Naive B cell (primary cell): ENCODE measurements around the gene PPP1R3G. TPM values are rescaled to one million over a fixed set of nuclear protein-coding genes. Genes with fewer than 3 reads are reported as not detected.
A peak's percentile ranks its signal among the peaks of the same experiment; 100 is the strongest.

Experiments used
- ATAC-seq, 2 donors: fragments of 150-1000 bp; cut with Tn5 transposase; 2 replicates each; pipeline ENCODE4 v1.10.0; 2021; ENCODE audit warnings: low read depth in 2 of 2, mild to moderate bottlenecking in 2 of 2, moderate library complexity in 2 of 2
- DNase-seq: peaks from one replicate; pipeline ENCODE4 v3.0.0; 2022
- H3K27ac Mint-ChIP-seq, 6 donors: one replicate each; pipeline ENCODE4 v1.8.0; 2020 to 2022; ENCODE audit warnings: mild to moderate bottlenecking in 6 of 6, mixed read lengths in 6 of 6, moderate library complexity in 5 of 6, inconsistent platforms in 2 of 6
- H3K27me3 Mint-ChIP-seq, 3 donors: one replicate each; pipeline ENCODE4 v1.8.0; 2021 to 2022; ENCODE audit warnings: mixed read lengths in 3 of 3, mild to moderate bottlenecking in 1 of 3
- H3K36me3 Mint-ChIP-seq, 2 donors: one replicate each; pipeline ENCODE4 v1.8.0; 2020 to 2022; ENCODE audit warnings: mixed read lengths in 2 of 2, inconsistent platforms in 1 of 2, mild to moderate bottlenecking in 1 of 2
- H3K4me1 Mint-ChIP-seq, 3 donors: one replicate each; pipeline ENCODE4 v1.8.0; 2020 to 2022; ENCODE audit warnings: mixed read lengths in 3 of 3, inconsistent platforms in 1 of 3, mild to moderate bottlenecking in 1 of 3, moderate library complexity in 1 of 3
- H3K4me3 Mint-ChIP-seq, 8 donors: one replicate each; pipeline ENCODE4 v1.8.0; 2020 to 2022; ENCODE audit warnings: mild to moderate bottlenecking in 8 of 8, mixed read lengths in 8 of 8, moderate library complexity in 8 of 8, inconsistent platforms in 2 of 8
- H3K9me3 Mint-ChIP-seq, 7 donors: one replicate each; pipeline ENCODE4 v1.8.0; 2020 to 2022; ENCODE audit warnings: mixed read lengths in 7 of 7, mild to moderate bottlenecking in 5 of 7, inconsistent platforms in 2 of 7, moderate library complexity in 1 of 7
- polyA plus RNA-seq, 6 donors: library from polyadenylated mRNA; unstranded; fragments of 300-500 nt; fragmentation: Illumina TruSeq; gene quantifications; one replicate each; pipeline ENCODE4 v1.2.3, GENCODE V29; 2021; ENCODE audit warnings: low read depth in 6 of 6

Gene PPP1R3G
- polyA plus RNA-seq, 6 donors from 2014 or later = 0.11 TPM; not detected in 4

GRCh38 chr6:5104667-5105066 lies 19.5 kb downstream of the PPP1R3G start:
- Mint-ChIP-seq H3K27me3 (no peaks in the 10 kb centered on the region), H3K4me1 (no peaks in the 10 kb centered on the region), H3K9me3 (peaks cover 0 to 1% (median 0%) of the 10 kb centered on the region in 7 donors), H3K27ac (peak overlapping the region in 1 of 6 donors; percentile 48), H3K36me3 (no peaks in the 10 kb centered on the region), H3K4me3 (no peak overlapping the region)
- DNase-seq (no peak), ATAC-seq (no peak)

DNA sequence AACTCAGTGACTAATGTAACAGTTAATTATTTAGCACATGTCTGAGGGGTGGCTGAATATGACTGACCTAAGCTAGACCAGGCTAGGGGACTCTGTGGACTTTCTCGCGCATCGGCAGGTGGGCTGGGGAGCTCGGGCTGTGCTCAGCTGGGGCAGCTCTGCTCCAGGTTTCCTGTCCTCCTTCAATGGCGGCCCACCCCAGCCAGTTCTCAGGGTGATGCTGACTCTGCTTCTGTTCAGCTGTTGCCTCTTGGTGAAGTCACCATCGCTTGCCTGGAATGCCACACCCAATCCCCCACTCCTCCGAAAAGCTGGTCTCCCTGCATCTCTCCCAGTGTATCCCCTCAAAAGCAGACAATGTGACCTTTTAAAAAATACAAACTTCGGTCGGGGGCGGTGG lies 20.0 kb downstream of the PPP1R3G start:
- no peak for ATAC-seq
- H3K27ac Mint-ChIP-seq = peak overlapping the region in 1 of 6 donors; percentile 5
- no peaks in the 10 kb centered on the region for H3K4me1 Mint-ChIP-seq
- H3K4me3 Mint-ChIP-seq = no peak overlapping the region
- no peaks in the 10 kb centered on the region for H3K27me3 Mint-ChIP-seq
- H3K9me3 Mint-ChIP-seq = peaks cover 0 to 1% (median 0%) of the 10 kb centered on the region in 7 donors
- peaks cover under 1 to 2% of the 10 kb centered on the region in 2 donors for H3K36me3 Mint-ChIP-seq
- no peak for DNase-seq

DNA sequence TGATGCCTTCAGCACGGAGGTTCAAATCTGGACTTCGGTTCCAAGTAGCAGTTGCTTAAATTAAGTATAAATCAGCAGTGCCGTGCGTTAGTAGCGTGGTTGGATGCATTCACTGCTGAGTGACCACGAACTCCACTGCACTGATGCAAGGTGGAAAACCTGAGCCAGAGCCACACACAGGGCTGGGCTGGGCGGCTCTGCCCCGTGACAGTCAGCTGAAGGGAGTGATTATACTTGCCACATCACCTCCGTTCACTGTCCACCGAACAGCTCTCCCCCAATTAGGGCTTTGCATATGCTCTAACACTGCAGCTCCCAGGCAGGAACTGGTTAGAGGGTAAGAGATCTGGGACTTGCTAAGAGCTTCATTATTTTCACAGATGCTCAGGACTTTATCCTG lies 22.2 kb downstream of the PPP1R3G start:
- no peaks in the 10 kb centered on the region for H3K27me3 Mint-ChIP-seq
- H3K4me3 Mint-ChIP-seq = no peak overlapping the region
- peaks cover 7 to 11% of the 10 kb centered on the region in 2 donors for H3K36me3 Mint-ChIP-seq
- no peak for ATAC-seq
- H3K27ac Mint-ChIP-seq = no peak overlapping the region
- no peaks in the 10 kb centered on the region for H3K4me1 Mint-ChIP-seq
- no peak for DNase-seq
- no peaks in the 10 kb centered on the region for H3K9me3 Mint-ChIP-seq

GRCh38 chr6:5108068-5108467 lies 22.9 kb downstream of the PPP1R3G start:
- Mint-ChIP-seq H3K27ac (peak overlapping the region in 2 of 6 donors; percentile 55 to 72), H3K9me3 (no peaks in the 10 kb centered on the region), H3K36me3 (peaks cover 11 to 14% of the 10 kb centered on the region in 2 donors), H3K4me1 (no peaks in the 10 kb centered on the region), H3K27me3 (no peaks in the 10 kb centered on the region), H3K4me3 (no peak overlapping the region)
- ATAC-seq = no peak
- DNase-seq = no peak

DNA sequence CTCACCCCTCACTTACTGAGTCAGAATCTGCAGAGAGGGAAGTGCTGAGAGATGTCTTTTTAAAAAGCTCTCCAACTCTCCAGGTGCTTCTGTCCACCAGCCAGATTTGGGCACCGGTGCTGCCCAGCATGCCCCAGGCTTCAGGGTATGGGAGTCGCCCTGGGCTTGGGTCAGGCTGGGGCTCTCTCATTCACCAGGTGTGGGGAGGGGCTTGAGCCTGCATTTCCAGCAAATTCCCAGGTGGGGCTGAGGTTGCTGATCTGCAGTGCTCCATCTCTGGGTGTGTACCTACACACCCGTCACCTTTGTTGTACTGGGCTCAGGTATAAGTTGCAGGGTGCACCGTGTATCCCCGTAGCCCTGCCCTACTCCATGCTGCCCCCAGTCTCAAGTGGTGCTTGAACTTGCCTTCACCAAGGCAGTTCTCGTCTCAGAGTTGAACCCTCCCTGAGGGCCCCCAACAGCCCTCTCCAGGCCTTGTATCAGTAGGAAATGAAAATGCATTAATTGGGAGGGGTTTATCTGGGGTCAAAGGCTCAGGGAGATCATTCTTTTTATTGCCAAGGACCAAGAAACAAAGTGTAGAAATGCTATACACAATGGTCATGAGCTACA lies 23.5 kb downstream of the PPP1R3G start:
- peaks cover 11 to 14% of the 10 kb centered on the region in 2 donors for H3K36me3 Mint-ChIP-seq

DNA sequence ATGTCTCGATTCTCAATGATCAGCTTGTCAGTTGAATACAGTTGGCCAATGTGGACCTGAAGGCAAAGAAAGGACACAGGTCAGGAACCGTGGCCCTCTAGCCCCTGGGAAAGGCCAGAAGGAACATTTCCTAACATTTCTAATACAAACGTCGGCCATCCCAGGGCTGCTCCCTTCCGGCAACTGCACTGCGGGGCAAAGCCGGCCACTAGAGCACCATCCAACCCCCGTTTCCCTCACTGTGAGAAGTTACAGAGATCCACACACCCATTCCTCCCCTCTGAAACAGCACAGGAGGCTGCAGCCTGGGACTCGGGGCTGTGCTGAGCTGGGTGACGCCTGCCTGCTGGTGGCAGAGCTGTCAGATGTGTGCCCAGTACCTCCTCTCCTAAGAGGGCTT lies 24.3 kb downstream of the PPP1R3G start:
- DNase-seq = no peak
- H3K4me1 Mint-ChIP-seq = no peaks in the 10 kb centered on the region
- no peak overlapping the region for H3K27ac Mint-ChIP-seq
- no peaks in the 10 kb centered on the region for H3K9me3 Mint-ChIP-seq
- no peaks in the 10 kb centered on the region for H3K27me3 Mint-ChIP-seq
- ATAC-seq = no peak
- H3K36me3 Mint-ChIP-seq = peaks cover 11 to 14% of the 10 kb centered on the region in 2 donors
- no peak overlapping the region for H3K4me3 Mint-ChIP-seq

More for the DNA sequence above, 23.5 kb downstream of the PPP1R3G start:
- Mint-ChIP-seq H3K9me3 (no peaks in the 10 kb centered on the region), H3K27ac (no peak overlapping the region), H3K4me3 (no peak overlapping the region), H3K27me3 (no peaks in the 10 kb centered on the region), H3K4me1 (no peaks in the 10 kb centered on the region)
- no peak for ATAC-seq
- no peak for DNase-seq

- DNase-seq (no peak), ATAC-seq (no peak)
- H3K9me3 Mint-ChIP-seq = no peaks in the 10 kb centered on the region
- peaks cover 11 to 14% of the 10 kb centered on the region in 2 donors for H3K36me3 Mint-ChIP-seq
- H3K4me3 Mint-ChIP-seq = no peak overlapping the region
- no peak overlapping the region for H3K27ac Mint-ChIP-seq
- no peaks in the 10 kb centered on the region for H3K4me1 Mint-ChIP-seq
- no peaks in the 10 kb centered on the region for H3K27me3 Mint-ChIP-seq
Observed at GRCh38 chr6:5110246-5110645, 25.1 kb downstream of the PPP1R3G start.

DNA sequence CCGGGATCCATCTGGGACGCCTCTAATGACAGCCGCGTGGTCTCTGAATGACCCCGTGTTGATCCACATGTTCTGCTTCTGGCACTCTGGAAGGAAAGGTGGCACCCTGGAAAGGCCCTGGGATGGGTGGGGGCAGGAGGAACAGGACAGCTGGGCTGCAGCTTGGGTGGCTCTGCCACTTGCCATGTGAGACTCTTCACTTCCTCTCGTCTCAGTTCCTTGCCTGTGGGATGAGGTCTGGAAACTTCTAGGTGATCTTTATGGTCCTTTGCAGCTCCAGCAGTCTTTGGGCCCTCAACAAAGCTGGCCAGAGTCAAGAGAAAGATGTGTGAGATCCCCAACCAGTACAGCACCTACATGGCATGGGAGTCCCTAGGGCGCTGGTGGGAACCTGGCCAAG lies 26.5 kb downstream of the PPP1R3G start:
- peaks cover 11 to 14% of the 10 kb centered on the region in 2 donors for H3K36me3 Mint-ChIP-seq
- H3K27ac Mint-ChIP-seq = no peak overlapping the region
- H3K27me3 Mint-ChIP-seq = no peaks in the 10 kb centered on the region
- H3K4me1 Mint-ChIP-seq = peaks cover 0 to 6% (median 3%) of the 10 kb centered on the region in 3 donors
- DNase-seq (no peak), ATAC-seq (no peak)
- no peak overlapping the region for H3K4me3 Mint-ChIP-seq
- H3K9me3 Mint-ChIP-seq = no peaks in the 10 kb centered on the region

DNA sequence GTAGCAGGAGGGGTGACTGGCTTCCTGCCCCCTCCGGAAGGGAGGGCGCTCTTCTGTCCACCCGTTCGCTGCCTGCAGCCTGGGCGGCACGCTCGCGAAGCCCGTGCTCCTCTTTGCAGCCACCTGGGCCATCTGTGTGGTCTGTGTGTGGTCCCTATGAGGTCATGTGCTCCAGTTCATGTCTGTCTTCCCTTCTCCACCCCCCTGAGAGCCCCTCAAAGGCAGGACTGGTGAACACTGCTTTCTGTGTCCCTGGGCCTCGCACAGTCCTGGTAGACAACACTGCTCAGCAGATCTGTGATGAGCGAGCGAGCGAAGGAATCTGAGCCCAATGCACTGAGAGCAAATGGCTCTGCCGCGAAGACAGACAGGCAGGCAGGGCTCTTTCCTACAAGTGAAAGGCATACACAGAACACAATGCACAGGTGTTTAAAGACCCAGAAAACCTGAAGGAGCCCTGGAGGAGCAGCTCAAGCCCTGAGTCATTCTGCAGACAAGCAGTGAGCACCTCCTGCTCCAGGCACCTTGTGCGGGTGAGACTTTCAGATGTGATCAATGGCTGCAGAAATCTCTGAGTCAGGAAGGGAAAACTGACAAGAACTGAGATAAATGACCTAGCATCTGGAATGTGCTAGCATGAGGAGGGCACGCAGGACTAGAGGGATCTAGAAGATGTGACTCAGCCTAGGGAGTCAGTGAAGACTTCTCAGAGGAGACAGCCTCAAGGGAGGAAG lies 27.1 kb downstream of the PPP1R3G start:
- Mint-ChIP-seq H3K36me3 (peaks cover 11 to 14% of the 10 kb centered on the region in 2 donors), H3K27ac (peak overlapping the region in 1 of 6 donors; percentile 45), H3K4me3 (no peak overlapping the region), H3K9me3 (no peaks in the 10 kb centered on the region), H3K4me1 (peaks cover 0 to 6% (median 3%) of the 10 kb centered on the region in 3 donors), H3K27me3 (no peaks in the 10 kb centered on the region)
- DNase-seq (no peak), ATAC-seq (no peak)

- H3K4me3 Mint-ChIP-seq = no peak overlapping the region
- no peaks in the 10 kb centered on the region for H3K9me3 Mint-ChIP-seq
- H3K27me3 Mint-ChIP-seq = no peaks in the 10 kb centered on the region
- no peak overlapping the region for H3K27ac Mint-ChIP-seq
- peaks cover 11 to 14% of the 10 kb centered on the region in 2 donors for H3K36me3 Mint-ChIP-seq
- H3K4me1 Mint-ChIP-seq = peaks cover 0 to 6% (median 3%) of the 10 kb centered on the region in 3 donors
- ATAC-seq (no peak), DNase-seq (no peak)
Observed at GRCh38 chr6:5113096-5113495, 28.0 kb downstream of the PPP1R3G start.

GRCh38 chr6:5115168-5115567 lies 30.0 kb downstream of the PPP1R3G start:
- ATAC-seq (no peak), DNase-seq (no peak)
- no peak overlapping the region for H3K4me3 Mint-ChIP-seq
- peak overlapping the region in 1 of 6 donors; percentile 33 for H3K27ac Mint-ChIP-seq
- H3K27me3 Mint-ChIP-seq = no peaks in the 10 kb centered on the region
- no peaks in the 10 kb centered on the region for H3K9me3 Mint-ChIP-seq
- peaks cover 13 to 16% of the 10 kb centered on the region in 2 donors for H3K36me3 Mint-ChIP-seq
- peaks cover 0 to 6% (median 3%) of the 10 kb centered on the region in 3 donors for H3K4me1 Mint-ChIP-seq

- ATAC-seq (no peak), DNase-seq (no peak)
- Mint-ChIP-seq H3K27ac (no peak overlapping the region), H3K27me3 (no peaks in the 10 kb centered on the region), H3K4me1 (peaks cover 0 to 6% (median 3%) of the 10 kb centered on the region in 3 donors), H3K36me3 (peaks cover 9 to 13% of the 10 kb centered on the region in 2 donors), H3K9me3 (no peaks in the 10 kb centered on the region), H3K4me3 (no peak overlapping the region)
Observed at GRCh38 chr6:5116243-5116991, 31.3 kb downstream of the PPP1R3G start.

- no peak for DNase-seq
- Mint-ChIP-seq H3K9me3 (no peaks in the 10 kb centered on the region), H3K27ac (no peak overlapping the region), H3K36me3 (peaks cover 0 to 10% of the 10 kb centered on the region in 2 donors), H3K4me1 (peaks cover 0 to 6% (median 3%) of the 10 kb centered on the region in 3 donors), H3K27me3 (no peaks in the 10 kb centered on the region), H3K4me3 (no peak overlapping the region)
- ATAC-seq = no peak
Observed at GRCh38 chr6:5119090-5119951, 34.2 kb downstream of the PPP1R3G start.
